NCI-H82 treated with DMSO at 0.1 percent for 48 hours (cell line): ENCODE data around the gene GSX2.
"Not testable (repeated sequence)": the region's sequence is repeated elsewhere in the genome, so short reads cannot be mapped to it uniquely, and the experiment has no call there.

Experiments used
- DNase-seq: peaks from one replicate; lab custom pipeline; 2025; ENCODE audit not compliant: unreplicated experiment; lab: John Stamatoyannopoulos, UW

The GSX2 gene

GRCh38 chr4:54102531-54103106 is 2.7 kb downstream of the GSX2 start:
- no peak for DNase-seq

- no peak for DNase-seq
These were observed 3.2 kb downstream of the GSX2 start for GRCh38 chr4:54103190-54103574.

GRCh38 chr4:54104907-54105306 is 4.9 kb downstream of the GSX2 start:
- no peak for DNase-seq

GRCh38 chr4:54107951-54108748 is 8.2 kb downstream of the GSX2 start:
- DNase-seq: no peak

GRCh38 chr4:54109241-54110018 is 9.5 kb downstream of the GSX2 start:
- DNase-seq: no peak

- no peak for DNase-seq
These were observed 10.1 kb downstream of the GSX2 start for GRCh38 chr4:54110019-54110416.

GRCh38 chr4:54113206-54113605 is 13.2 kb downstream of the GSX2 start:
- DNase-seq: not testable (repeated sequence)

GRCh38 chr4:54116246-54116645 is 16.3 kb downstream of the GSX2 start:
- DNase-seq: not testable (repeated sequence)

GRCh38 chr4:54118850-54119589 is 19.1 kb downstream of the GSX2 start:
- no peak for DNase-seq

- no peak for DNase-seq
These were observed 20.6 kb downstream of the GSX2 start for GRCh38 chr4:54120518-54120917.

- no peak for DNase-seq
These were observed 27.7 kb downstream of the GSX2 start for GRCh38 chr4:54127660-54128059.

- not testable (repeated sequence) for DNase-seq
These were observed 28.7 kb downstream of the GSX2 start for GRCh38 chr4:54128694-54129093.

- DNase-seq: no peak
These were observed 39.4 kb downstream of the GSX2 start for GRCh38 chr4:54139332-54139731.

- no peak for DNase-seq
These were observed 40.3 kb downstream of the GSX2 start for GRCh38 chr4:54140287-54140686.

GRCh38 chr4:54144199-54144598 is 44.2 kb downstream of the GSX2 start:
- DNase-seq: no peak

- no peak for DNase-seq
These were observed 44.8 kb downstream of the GSX2 start for GRCh38 chr4:54144661-54145171.

- DNase-seq: no peak
These were observed 46.2 kb downstream of the GSX2 start for GRCh38 chr4:54146139-54146538.

- DNase-seq: no peak
These were observed 49.4 kb downstream of the GSX2 start for GRCh38 chr4:54149323-54149722.
